ENCODE data around the gene MAGI3.
A peak's percentile ranks its signal among the peaks of the same experiment; 100 is the strongest.

Gene MAGI3

DNA sequence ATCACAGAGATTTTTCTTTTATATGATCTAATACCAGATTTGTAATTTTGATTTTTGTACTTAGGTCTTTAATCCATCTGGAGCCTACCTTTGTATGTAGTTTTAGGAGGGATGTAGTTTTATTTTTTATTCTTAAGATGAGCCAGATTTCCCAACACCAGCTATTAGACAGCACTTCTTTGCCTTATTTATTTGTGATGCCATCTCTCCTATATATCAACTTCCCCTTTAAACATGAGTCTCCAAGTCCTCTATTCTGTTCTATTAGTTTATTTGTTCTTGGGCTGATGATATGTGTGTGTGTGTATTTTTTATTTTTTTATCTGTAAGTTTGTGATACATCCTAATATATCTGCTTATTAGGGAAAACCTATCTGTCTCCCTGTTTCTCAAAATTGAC is 274.8 kb downstream of the MAGI3 start:
- no peak for DNase-seq
- TF ChIP-seq POLR2A (IDR thresholded peaks at IDR 0.05; ENCODE audit: low read length) (no peak), GATA1 (IDR thresholded peaks at IDR 0.05; ENCODE audit: low read depth, low read length) (no peak)

DNA sequence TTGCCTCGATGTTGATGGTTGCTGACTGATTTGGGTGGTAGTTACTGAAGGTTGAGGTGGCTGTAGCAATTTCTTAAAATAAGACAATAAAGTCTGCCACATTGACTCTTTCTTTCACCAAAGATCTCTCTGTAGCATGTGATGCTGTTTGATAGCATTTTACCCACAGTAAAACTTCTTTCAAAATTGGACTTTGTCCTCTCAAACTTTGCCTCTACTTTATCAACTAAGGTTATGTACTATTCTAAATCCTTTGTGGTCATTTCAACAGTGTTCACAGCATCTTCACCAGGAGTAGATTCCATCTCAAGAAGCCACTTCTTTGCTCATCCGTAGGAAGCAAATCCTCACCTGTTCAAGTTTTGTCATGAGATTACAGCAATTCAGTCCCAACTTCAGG is 275.8 kb downstream of the MAGI3 start:
- no peak for TF ChIP-seq POLR2A (IDR thresholded peaks at IDR 0.05; ENCODE audit: low read length)
- no peak for TF ChIP-seq GATA1 (IDR thresholded peaks at IDR 0.05; ENCODE audit: low read depth, low read length)

GRCh38 chr1:113669988-113670387 is 279.7 kb downstream of the MAGI3 start:
- TF ChIP-seq POLR2A (IDR thresholded peaks at IDR 0.05; ENCODE audit: low read length) (no peak), GATA1 (IDR thresholded peaks at IDR 0.05; ENCODE audit: low read depth, low read length) (no peak)
- peak in 1 of 2 experiments; percentile 8 for DNase-seq

More for the DNA sequence above, 275.8 kb downstream of the MAGI3 start:
- no peak for DNase-seq

DNA sequence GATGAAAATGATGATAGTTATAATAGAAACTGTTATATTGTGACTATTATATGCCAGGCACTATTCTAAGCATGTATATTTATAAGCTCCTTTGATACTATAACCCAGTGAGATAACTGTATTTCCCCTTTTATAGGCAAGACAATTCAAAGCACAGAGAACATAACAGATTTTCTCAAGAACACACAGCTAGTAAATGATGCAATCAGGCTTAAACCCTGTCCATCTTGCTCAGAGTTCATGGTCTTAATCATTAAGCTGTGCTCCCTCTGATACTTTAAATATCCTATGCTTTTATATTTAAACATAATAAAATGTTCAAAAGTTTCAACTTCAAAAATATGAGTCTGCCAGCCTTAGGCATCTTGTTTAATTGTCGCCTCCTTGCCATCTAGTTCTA is 280.3 kb downstream of the MAGI3 start:
- no peak for DNase-seq
- TF ChIP-seq GATA1 (IDR thresholded peaks at IDR 0.05; ENCODE audit: low read depth, low read length) (no peak), POLR2A (IDR thresholded peaks at IDR 0.05; ENCODE audit: low read length) (no peak)

DNA sequence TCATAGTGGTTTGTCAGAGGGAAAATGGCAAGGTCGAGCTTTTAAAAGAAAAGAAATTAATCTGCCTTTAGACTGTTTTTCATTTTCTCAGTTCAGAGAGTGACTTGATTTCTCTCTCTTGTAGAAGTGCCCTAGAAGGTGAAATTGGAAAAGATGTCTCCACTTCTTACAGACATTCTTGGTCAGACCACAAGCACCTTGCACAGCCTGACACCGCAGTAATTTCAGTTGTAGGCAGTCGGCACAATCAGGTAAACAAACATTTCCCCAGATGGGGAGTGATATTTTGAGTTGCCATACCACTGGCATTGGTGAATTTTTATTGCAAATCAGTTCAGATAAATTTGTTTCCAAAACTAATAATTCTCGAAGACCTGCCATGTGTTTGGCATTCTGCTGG is 282.2 kb downstream of the MAGI3 start:
- DNase-seq = no peak
- TF ChIP-seq GATA1 (IDR thresholded peaks at IDR 0.05; ENCODE audit: low read depth, low read length) (no peak), POLR2A (IDR thresholded peaks at IDR 0.05; ENCODE audit: low read length) (no peak)

- DNase-seq = no peak
- TF ChIP-seq POLR2A (IDR thresholded peaks at IDR 0.05; ENCODE audit: low read length) (no peak), GATA1 (IDR thresholded peaks at IDR 0.05; ENCODE audit: low read depth, low read length) (no peak)
Observed at GRCh38 chr1:113674591-113674990, 284.3 kb downstream of the MAGI3 start.

DNA sequence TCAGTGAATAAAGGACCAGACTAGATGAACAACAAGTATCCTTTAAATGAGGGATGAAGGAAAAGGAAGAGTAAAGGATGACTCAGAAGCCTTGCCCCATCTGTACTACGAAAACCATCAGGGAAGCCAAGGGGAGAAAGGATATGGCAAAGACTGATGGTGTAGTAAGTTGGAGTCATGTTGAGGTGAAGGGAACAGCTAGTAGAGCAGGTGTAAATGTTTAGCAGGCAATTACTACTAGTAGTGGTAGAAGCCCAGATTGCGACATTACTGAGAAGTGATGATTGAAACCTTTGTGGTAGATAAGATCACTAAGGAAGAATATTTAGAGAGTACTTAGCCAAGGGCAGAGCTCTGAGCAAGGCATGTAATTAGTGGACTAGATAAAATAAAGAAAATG is 285.0 kb downstream of the MAGI3 start:
- no peak for DNase-seq
- TF ChIP-seq GATA1 (IDR thresholded peaks at IDR 0.05; ENCODE audit: low read depth, low read length) (no peak), POLR2A (IDR thresholded peaks at IDR 0.05; ENCODE audit: low read length) (no peak)

DNA sequence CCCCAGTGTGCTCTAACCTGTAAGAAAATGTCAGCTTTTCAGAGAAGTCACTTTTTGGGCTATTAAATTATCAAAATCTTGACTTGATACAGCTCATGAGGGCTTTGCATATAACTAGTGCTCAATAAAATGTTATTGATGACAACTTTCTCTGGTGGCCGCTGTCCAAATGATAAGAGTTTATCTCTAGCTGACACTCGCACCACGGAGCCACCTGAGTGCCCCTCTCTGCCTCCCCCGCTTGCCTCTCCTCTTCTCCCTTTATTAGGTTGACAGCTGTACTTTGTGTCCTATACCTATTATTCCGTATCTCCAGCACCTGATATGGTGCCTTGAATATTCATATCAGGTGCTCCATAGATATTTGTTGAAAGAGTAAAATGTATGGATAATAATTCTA is 286.2 kb downstream of the MAGI3 start:
- no peak for TF ChIP-seq GATA1 (IDR thresholded peaks at IDR 0.05; ENCODE audit: low read depth, low read length)
- TF ChIP-seq POLR2A (IDR thresholded peaks at IDR 0.05; ENCODE audit: low read length) = no peak
- DNase-seq = peak; percentile 65 to 75

- TF ChIP-seq GATA1 (IDR thresholded peaks at IDR 0.05; ENCODE audit: low read depth, low read length) (no peak), POLR2A (IDR thresholded peaks at IDR 0.05; ENCODE audit: low read length) (no peak)
- DNase-seq = peak; percentile 81 to 84
Observed at GRCh38 chr1:113677250-113678158, 287.2 kb downstream of the MAGI3 start.

- TF ChIP-seq POLR2A (IDR thresholded peaks at IDR 0.05; ENCODE audit: low read length) = no peak
- no peak for TF ChIP-seq GATA1 (IDR thresholded peaks at IDR 0.05; ENCODE audit: low read depth, low read length)
- no peak for DNase-seq
Observed at GRCh38 chr1:113678159-113678469, 287.8 kb downstream of the MAGI3 start.

- no peak for TF ChIP-seq GATA1 (IDR thresholded peaks at IDR 0.05; ENCODE audit: low read depth, low read length)
- peak; percentile 20 to 27 for DNase-seq
Observed at GRCh38 chr1:113681596-113682337, 291.5 kb downstream of the MAGI3 start.

GRCh38 chr1:113683384-113684152 is 293.3 kb downstream of the MAGI3 start:
- no peak for DNase-seq
- TF ChIP-seq GATA1 (IDR thresholded peaks at IDR 0.05; ENCODE audit: low read depth, low read length) = no peak
- no peak for TF ChIP-seq POLR2A (IDR thresholded peaks at IDR 0.05; ENCODE audit: low read length)

- TF ChIP-seq GATA1 (IDR thresholded peaks at IDR 0.05; ENCODE audit: low read depth, low read length) (no peak), POLR2A (IDR thresholded peaks at IDR 0.05; ENCODE audit: low read length) (no peak)
- DNase-seq = peak; percentile 55 to 82
Observed at GRCh38 chr1:113684153-113684541, 293.8 kb downstream of the MAGI3 start.

Measured in erythroblast (primary cell).